ENCODE data around the gene CNDP2. TPM values are rescaled to one million over a fixed set of nuclear protein-coding genes. Genes with fewer than 3 reads are reported as not detected.

CNDP2 gene
- total and polyA plus RNA-seq, 2 of the 13 experiments (the other 11 are each of a cell fraction or from before 2014, with no cell fraction given) = 64.7 to 80.8 TPM

- TF ChIP-seq GATAD1 (CRISPR knock-in tag; IDR thresholded peaks at IDR 0.05) (peak; percentile 60; the same call in 1 of the 2 replicates), HES4 (CRISPR knock-in tag; IDR thresholded peaks at IDR 0.05; ENCODE audit: borderline replicate concordance) (no peak; the same call in 1 of the 2 replicates), ELF4 (CRISPR knock-in tag; IDR thresholded peaks at IDR 0.05; ENCODE audit: borderline replicate concordance) (no peak), SP2 (CRISPR knock-in tag; IDR thresholded peaks at IDR 0.05) (peak; percentile 85), ZSCAN25 (CRISPR knock-in tag; IDR thresholded peaks at IDR 0.05) (0 out of 2 replicates have a peak, but pooled peaks have one; percentile 30), SP5 (CRISPR knock-in tag; IDR thresholded peaks at IDR 0.05; ENCODE audit: borderline replicate concordance, low read depth) (peak; percentile 95), ZNF143 (CRISPR knock-in tag; IDR thresholded peaks at IDR 0.05) (peak; percentile 23; the same call in 1 of the 2 replicates), MEIS1 (CRISPR knock-in tag; IDR thresholded peaks at IDR 0.05; ENCODE audit: borderline replicate concordance) (peak; percentile 25; the same call in 1 of the 2 replicates), CBFB (CRISPR knock-in tag; IDR thresholded peaks at IDR 0.05) (peak; percentile 14; the same call in 1 of the 2 replicates), RFX5 (IDR thresholded peaks at IDR 0.05; ENCODE audit: low read depth, low read length) (peak; percentile 72), ATF1 (CRISPR knock-in tag; IDR thresholded peaks at IDR 0.05) (peak; percentile 83), RFX3 (CRISPR knock-in tag; IDR thresholded peaks at IDR 0.05) (peak; percentile 58; the same call in 1 of the 2 replicates), FOXK1 (CRISPR knock-in tag; IDR thresholded peaks at IDR 0.05; ENCODE audit: borderline replicate concordance, low read depth) (no peak; the same call in 1 of the 2 replicates), ZNF263 (CRISPR knock-in tag; IDR thresholded peaks at IDR 0.05) (0 out of 2 replicates have a peak, but pooled peaks have one; percentile 6), PHF8 (CRISPR knock-in tag; IDR thresholded peaks at IDR 0.05) (peak; percentile 93), ZXDC (CRISPR knock-in tag; IDR thresholded peaks at IDR 0.05) (no peak), KMT2A (CRISPR knock-in tag; IDR thresholded peaks at IDR 0.05) (peak; percentile 56), POLR2G (IDR thresholded peaks at IDR 0.05; ENCODE audit: low read depth, low read length) (peak; percentile 85), MYC (CRISPR knock-in tag; IDR thresholded peaks at IDR 0.05; ENCODE audit: borderline replicate concordance) (peak; percentile 95), FOXA1 (IDR thresholded peaks at IDR 0.05) (no peak), FOXA1 (CRISPR knock-in tag; IDR thresholded peaks at IDR 0.05) (peak; percentile 15; the same call in 1 of the 2 replicates)
- TF ChIP-seq, protein P1, sequence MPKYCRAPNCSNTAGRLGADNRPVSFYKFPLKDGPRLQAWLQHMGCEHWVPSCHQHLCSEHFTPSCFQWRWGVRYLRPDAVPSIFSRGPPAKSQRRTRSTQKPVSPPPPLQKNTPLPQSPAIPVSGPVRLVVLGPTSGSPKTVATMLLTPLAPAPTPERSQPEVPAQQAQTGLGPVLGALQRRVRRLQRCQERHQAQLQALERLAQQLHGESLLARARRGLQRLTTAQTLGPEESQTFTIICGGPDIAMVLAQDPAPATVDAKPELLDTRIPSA (CRISPR knock-in tag; IDR thresholded peaks at IDR 0.05; ENCODE audit: borderline replicate concordance) = no peak
- TF ChIP-seq, protein P2, sequence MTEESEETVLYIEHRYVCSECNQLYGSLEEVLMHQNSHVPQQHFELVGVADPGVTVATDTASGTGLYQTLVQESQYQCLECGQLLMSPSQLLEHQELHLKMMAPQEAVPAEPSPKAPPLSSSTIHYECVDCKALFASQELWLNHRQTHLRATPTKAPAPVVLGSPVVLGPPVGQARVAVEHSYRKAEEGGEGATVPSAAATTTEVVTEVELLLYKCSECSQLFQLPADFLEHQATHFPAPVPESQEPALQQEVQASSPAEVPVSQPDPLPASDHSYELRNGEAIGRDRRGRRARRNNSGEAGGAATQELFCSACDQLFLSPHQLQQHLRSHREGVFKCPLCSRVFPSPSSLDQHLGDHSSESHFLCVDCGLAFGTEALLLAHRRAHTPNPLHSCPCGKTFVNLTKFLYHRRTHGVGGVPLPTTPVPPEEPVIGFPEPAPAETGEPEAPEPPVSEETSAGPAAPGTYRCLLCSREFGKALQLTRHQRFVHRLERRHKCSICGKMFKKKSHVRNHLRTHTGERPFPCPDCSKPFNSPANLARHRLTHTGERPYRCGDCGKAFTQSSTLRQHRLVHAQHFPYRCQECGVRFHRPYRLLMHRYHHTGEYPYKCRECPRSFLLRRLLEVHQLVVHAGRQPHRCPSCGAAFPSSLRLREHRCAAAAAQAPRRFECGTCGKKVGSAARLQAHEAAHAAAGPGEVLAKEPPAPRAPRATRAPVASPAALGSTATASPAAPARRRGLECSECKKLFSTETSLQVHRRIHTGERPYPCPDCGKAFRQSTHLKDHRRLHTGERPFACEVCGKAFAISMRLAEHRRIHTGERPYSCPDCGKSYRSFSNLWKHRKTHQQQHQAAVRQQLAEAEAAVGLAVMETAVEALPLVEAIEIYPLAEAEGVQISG (CRISPR knock-in tag; IDR thresholded peaks at IDR 0.05) = peak; percentile 74
- TF ChIP-seq, protein P3, sequence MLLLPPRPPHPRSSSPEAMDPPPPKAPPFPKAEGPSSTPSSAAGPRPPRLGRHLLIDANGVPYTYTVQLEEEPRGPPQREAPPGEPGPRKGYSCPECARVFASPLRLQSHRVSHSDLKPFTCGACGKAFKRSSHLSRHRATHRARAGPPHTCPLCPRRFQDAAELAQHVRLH (CRISPR knock-in tag; IDR thresholded peaks at IDR 0.05; ENCODE audit: borderline replicate concordance, low read depth) = peak; percentile 18; the same call in 1 of the 2 replicates
These were observed at the start of gene CNDP2 (continued) for GRCh38 chr18:74495581-74496507.

All from HepG2 (cell line).